Esophagus (tissue), 2 donors: ENCODE results near the gene NLGN1. TPM values are rescaled to one million over a fixed set of nuclear protein-coding genes. Genes with fewer than 3 reads are reported as not detected.
"Not testable (repeated sequence)": the region's sequence is repeated elsewhere in the genome, so short reads cannot be mapped to it uniquely, and the experiment has no call there.

Experiments used
- H3K27ac ChIP-seq, 2 donors: one replicate each; pipeline ENCODE4 v1.5.1; 2013; ENCODE audit warnings: low read depth in 2 of 2, mild to moderate bottlenecking in 2 of 2, inconsistent platforms in 1 of 2, low read length in 1 of 2, moderate library complexity in 1 of 2
- H3K27me3 ChIP-seq, 2 donors: one replicate each; pipeline ENCODE4 v1.6.1; 2013; ENCODE audit warnings: low read length in 2 of 2, control low read depth in 1 of 2, mild to moderate bottlenecking in 1 of 2; ENCODE audit not compliant: insufficient read depth in 2 of 2, control insufficient read depth in 1 of 2
- H3K36me3 ChIP-seq, 2 donors: one replicate each; pipeline ENCODE4 v1.6.1; 2013; ENCODE audit warnings: low read length in 1 of 2; ENCODE audit not compliant: control insufficient read depth in 2 of 2, insufficient read depth in 2 of 2
- H3K4me1 ChIP-seq, 2 donors: one replicate each; pipeline ENCODE4 v1.6.1; 2013; ENCODE audit warnings: low read length in 1 of 2; ENCODE audit not compliant: control insufficient read depth in 2 of 2, insufficient read depth in 2 of 2
- H3K4me3 ChIP-seq, 2 donors: one replicate each; pipeline ENCODE4 v1.5.1; 2013; ENCODE audit warnings: low read length in 2 of 2, mild to moderate bottlenecking in 2 of 2, low read depth in 1 of 2, moderate library complexity in 1 of 2
- H3K9me3 ChIP-seq, 2 donors: one replicate each; pipeline ENCODE4 v1.6.1; 2013; ENCODE audit warnings: mild to moderate bottlenecking in 2 of 2, low read depth in 1 of 2, low read length in 1 of 2, moderate library complexity in 1 of 2; ENCODE audit not compliant: control insufficient read depth in 2 of 2, insufficient read depth in 1 of 2
- WGBS, 2 donors: extraction: QIAGEN DNeasy Blood & Tissue Kit; methylation state at CpG; one replicate each; pipeline ENCODE4 v1.1.7; 2013; 5-methylcytosine and 5-hydroxymethylcytosine counted together
- polyA plus RNA-seq, 2 donors: library from polyadenylated mRNA; stranded (reverse); fragments of 200-250 nt; gene quantifications; one replicate each; pipeline ENCODE4 v1.2.3, GENCODE V29; 2013
- donor health status: healthy with polysubstance abuse.
- donor health status: Bipolar disorder and iron deficiency.

The NLGN1 gene
- polyA plus RNA-seq, 2 donors: 0.26 to 0.46 TPM

GRCh38 chr3:173545590-173545989 lies 148.0 kb downstream of the NLGN1 start:
- not testable (repeated sequence) for H3K36me3 ChIP-seq, H3K9me3 ChIP-seq, H3K27me3 ChIP-seq, H3K4me3 ChIP-seq, H3K4me1 ChIP-seq, H3K27ac ChIP-seq
- 76 to 88% methylated on average over 2 of the region's 2 CpGs for WGBS, 2 donors

GRCh38 chr3:173547070-173547469 lies 149.5 kb downstream of the NLGN1 start:
- 75 to 86% methylated on average over 6 of the region's 6 CpGs for WGBS, 2 donors
- Histone ChIP-seq H3K27me3 (no peaks in the 10 kb centered on the region), H3K4me1 (no peaks in the 10 kb centered on the region), H3K9me3 (no peaks in the 10 kb centered on the region), H3K36me3 (no peaks in the 10 kb centered on the region), H3K27ac (no peak overlapping the region), H3K4me3 (no peak overlapping the region)

- 50 to 56% methylated on average over 2 of the region's 2 CpGs for WGBS, 2 donors
- Histone ChIP-seq H3K4me3 (no peak overlapping the region), H3K27me3 (no peaks in the 10 kb centered on the region), H3K4me1 (no peaks in the 10 kb centered on the region), H3K9me3 (no peaks in the 10 kb centered on the region), H3K36me3 (no peaks in the 10 kb centered on the region), H3K27ac (no peak overlapping the region)
These were observed 150.7 kb downstream of the NLGN1 start for GRCh38 chr3:173548261-173548660.

GRCh38 chr3:173552526-173552925 lies 155.0 kb downstream of the NLGN1 start:
- Histone ChIP-seq H3K9me3 (no peaks in the 10 kb centered on the region), H3K27ac (no peak overlapping the region), H3K4me3 (no peak overlapping the region), H3K36me3 (no peaks in the 10 kb centered on the region), H3K4me1 (no peaks in the 10 kb centered on the region), H3K27me3 (no peaks in the 10 kb centered on the region)
- WGBS, 2 donors: 40 to 48% methylated on average over 4 of the region's 4 CpGs

- 11 to 13% methylated on average over 3 of the region's 3 CpGs for WGBS, 2 donors
- no peaks in the 10 kb centered on the region for H3K27me3 ChIP-seq
- H3K9me3 ChIP-seq: no peaks in the 10 kb centered on the region
- H3K27ac ChIP-seq: no peak overlapping the region
- no peaks in the 10 kb centered on the region for H3K36me3 ChIP-seq
- H3K4me1 ChIP-seq: no peaks in the 10 kb centered on the region
- no peak overlapping the region for H3K4me3 ChIP-seq
These were observed 156.2 kb downstream of the NLGN1 start for GRCh38 chr3:173553635-173554280.

- WGBS, 2 donors: 65 to 66% methylated on average over 2 of the region's 2 CpGs
- Histone ChIP-seq H3K9me3 (no peaks in the 10 kb centered on the region), H3K27me3 (no peaks in the 10 kb centered on the region), H3K4me3 (no peak overlapping the region), H3K4me1 (no peaks in the 10 kb centered on the region), H3K27ac (no peak overlapping the region), H3K36me3 (no peaks in the 10 kb centered on the region)
These were observed 159.0 kb downstream of the NLGN1 start for GRCh38 chr3:173556546-173556945.

- Histone ChIP-seq H3K9me3 (no peaks in the 10 kb centered on the region), H3K4me1 (no peaks in the 10 kb centered on the region), H3K4me3 (no peak overlapping the region), H3K27ac (no peak overlapping the region), H3K27me3 (no peaks in the 10 kb centered on the region), H3K36me3 (no peaks in the 10 kb centered on the region)
- 87 to 90% methylated on average over 3 of the region's 3 CpGs for WGBS, 2 donors
These were observed 170.5 kb downstream of the NLGN1 start for GRCh38 chr3:173567997-173568396.

GRCh38 chr3:173568623-173569022 lies 171.1 kb downstream of the NLGN1 start:
- H3K27ac ChIP-seq: no peak overlapping the region

GRCh38 chr3:173583496-173583895 lies 186.0 kb downstream of the NLGN1 start:
- no peak overlapping the region for H3K4me3 ChIP-seq
- H3K27me3 ChIP-seq: peaks cover 0 to 3% of the 10 kb centered on the region in 2 donors
- H3K9me3 ChIP-seq: no peaks in the 10 kb centered on the region
- H3K4me1 ChIP-seq: peaks cover 0 to 4% of the 10 kb centered on the region in 2 donors
- H3K36me3 ChIP-seq: no peaks in the 10 kb centered on the region
- no peak overlapping the region for H3K27ac ChIP-seq
- 93 to 97% methylated on average over 2 of the region's 2 CpGs for WGBS, 2 donors

More at GRCh38 chr3:173568623-173569022, 171.1 kb downstream of the NLGN1 start:
- WGBS, 2 donors: 90 to 91% methylated on average over 14 of the region's 14 CpGs
- Histone ChIP-seq H3K4me1 (no peaks in the 10 kb centered on the region), H3K4me3 (no peak overlapping the region), H3K9me3 (no peaks in the 10 kb centered on the region), H3K36me3 (no peaks in the 10 kb centered on the region), H3K27me3 (no peaks in the 10 kb centered on the region)

- H3K27ac ChIP-seq: no peak overlapping the region
- H3K4me1 ChIP-seq: peaks cover 0 to 4% of the 10 kb centered on the region in 2 donors
- no peaks in the 10 kb centered on the region for H3K9me3 ChIP-seq
- H3K36me3 ChIP-seq: no peaks in the 10 kb centered on the region
- peak overlapping the region in 1 of 2 donors; percentile 29 for H3K4me3 ChIP-seq
- peaks cover 0 to 3% of the 10 kb centered on the region in 2 donors for H3K27me3 ChIP-seq
- 9 to 12% methylated on average over 16 of the region's 16 CpGs for WGBS, 2 donors
These were observed 186.7 kb downstream of the NLGN1 start for GRCh38 chr3:173584093-173584837.
